ENCODE results near the gene PIAS4. TPM values are rescaled to one million over a fixed set of nuclear protein-coding genes. Genes with fewer than 3 reads are reported as not detected.
A peak's percentile ranks its signal among the peaks of the same experiment; 100 is the strongest.

Gene PIAS4
- total RNA-seq, 1 experiment from 2014 or later = 45.9 TPM

DNA sequence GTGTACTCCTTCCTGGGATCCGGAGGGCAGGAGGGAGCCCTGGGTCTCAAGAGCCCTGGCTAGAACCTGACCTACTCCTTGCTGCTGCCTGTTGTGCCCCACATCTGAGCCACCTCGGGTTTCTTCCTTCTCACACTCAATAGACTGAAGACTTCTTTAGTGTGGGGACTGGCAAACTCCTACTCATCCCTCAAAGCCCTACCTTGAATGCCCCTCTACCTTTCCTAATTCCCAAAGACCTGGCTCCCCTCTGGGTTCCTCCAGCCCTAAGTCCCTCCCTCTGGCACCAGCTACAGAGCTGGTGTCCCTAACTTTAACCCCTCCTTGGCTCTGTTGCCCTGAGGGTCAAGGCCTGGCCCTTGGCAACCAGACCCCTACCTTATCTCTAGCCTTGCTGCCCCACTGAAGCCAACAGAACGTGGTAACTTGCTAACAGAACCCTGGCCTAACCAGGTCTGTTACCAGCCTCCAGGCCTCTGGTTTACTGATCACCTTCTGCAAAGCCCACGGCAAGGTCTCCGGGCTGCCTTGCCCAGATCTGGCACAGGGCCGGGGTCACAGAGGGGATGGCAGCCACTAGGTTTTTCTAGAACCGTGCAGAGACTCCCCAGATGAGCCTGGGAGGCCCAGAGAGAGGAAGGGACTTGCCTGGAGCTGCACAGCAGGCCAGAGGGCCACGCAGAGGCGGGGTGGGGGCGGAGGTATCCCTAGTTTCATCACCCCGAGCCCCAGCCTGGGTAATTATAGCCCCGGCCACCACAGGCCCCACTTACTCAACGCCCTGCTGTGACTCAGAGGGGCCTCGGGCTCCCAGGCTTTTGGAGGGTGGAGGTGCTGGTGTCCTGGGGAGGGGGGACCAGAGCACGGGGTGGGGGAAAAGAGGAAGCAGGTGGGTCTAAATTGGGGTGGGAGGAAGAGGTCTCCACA lies 43.9 kb downstream of the PIAS4 start:
- H3K27me3 Mint-ChIP-seq (ENCODE audit: low read depth) = no peaks in the 10 kb centered on the region
- H3K4me1 Mint-ChIP-seq = peaks cover 7% of the 10 kb centered on the region; the same call in 1 of the 2 replicates
- TF ChIP-seq, protein P1, sequence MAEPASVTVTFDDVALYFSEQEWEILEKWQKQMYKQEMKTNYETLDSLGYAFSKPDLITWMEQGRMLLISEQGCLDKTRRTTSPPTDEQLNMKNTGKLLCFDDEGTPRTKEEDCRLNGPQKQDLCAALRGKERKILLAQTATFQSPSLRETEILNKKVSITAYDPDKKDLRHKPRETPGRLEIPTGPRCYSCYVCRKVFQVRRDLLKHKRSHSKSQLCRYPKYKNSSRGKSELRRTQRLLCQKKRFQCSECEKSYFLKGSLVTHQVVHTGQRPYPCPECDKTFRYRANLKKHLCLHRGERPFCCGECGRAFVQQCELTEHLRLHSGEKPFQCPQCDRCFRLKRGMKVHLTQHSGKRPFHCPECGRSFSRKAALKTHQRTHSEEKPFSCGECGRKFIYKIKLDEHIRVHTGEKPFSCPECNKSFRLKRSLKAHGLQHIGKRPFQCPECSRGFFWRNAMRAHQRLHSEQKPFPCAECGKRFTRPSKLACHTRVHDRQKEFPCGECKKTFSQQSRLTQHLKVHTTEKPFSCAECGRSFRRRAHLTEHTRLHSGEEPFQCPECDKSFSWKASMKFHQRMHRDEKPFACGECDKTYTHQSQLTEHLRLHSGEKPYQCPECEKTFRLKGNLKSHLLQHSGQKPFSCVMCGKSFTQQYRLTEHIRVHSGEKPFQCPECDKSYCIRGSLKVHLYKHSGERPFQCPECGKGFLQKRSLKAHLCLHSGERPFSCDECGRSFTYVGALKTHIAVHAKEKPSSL (CRISPR knock-in tag; conservative IDR thresholded peaks at IDR 0.05) = no peak
- TF ChIP-seq FOXP4 (CRISPR knock-in tag; IDR thresholded peaks at IDR 0.05) (no peak), GABPB1 (CRISPR knock-in tag; IDR thresholded peaks at IDR 0.05) (peak; percentile 71; the same call in 1 of the 2 replicates), IRF1 (CRISPR knock-in tag; IDR thresholded peaks at IDR 0.05) (no peak)
- ChIA-PET POLR2A (no interaction called here), CTCF (no interaction called here)
- no peaks in the 10 kb centered on the region for H3K9me3 Mint-ChIP-seq
- no peak for ATAC-seq
- peak overlapping the region; percentile 45; the same call in 1 of the 2 replicates for H3K27ac Mint-ChIP-seq
- no peak for DNase-seq (ENCODE audit: low spot score)
- no peak overlapping the region for H3K4me3 Mint-ChIP-seq
- H3K36me3 Mint-ChIP-seq = peaks cover 38% of the 10 kb centered on the region

DNA sequence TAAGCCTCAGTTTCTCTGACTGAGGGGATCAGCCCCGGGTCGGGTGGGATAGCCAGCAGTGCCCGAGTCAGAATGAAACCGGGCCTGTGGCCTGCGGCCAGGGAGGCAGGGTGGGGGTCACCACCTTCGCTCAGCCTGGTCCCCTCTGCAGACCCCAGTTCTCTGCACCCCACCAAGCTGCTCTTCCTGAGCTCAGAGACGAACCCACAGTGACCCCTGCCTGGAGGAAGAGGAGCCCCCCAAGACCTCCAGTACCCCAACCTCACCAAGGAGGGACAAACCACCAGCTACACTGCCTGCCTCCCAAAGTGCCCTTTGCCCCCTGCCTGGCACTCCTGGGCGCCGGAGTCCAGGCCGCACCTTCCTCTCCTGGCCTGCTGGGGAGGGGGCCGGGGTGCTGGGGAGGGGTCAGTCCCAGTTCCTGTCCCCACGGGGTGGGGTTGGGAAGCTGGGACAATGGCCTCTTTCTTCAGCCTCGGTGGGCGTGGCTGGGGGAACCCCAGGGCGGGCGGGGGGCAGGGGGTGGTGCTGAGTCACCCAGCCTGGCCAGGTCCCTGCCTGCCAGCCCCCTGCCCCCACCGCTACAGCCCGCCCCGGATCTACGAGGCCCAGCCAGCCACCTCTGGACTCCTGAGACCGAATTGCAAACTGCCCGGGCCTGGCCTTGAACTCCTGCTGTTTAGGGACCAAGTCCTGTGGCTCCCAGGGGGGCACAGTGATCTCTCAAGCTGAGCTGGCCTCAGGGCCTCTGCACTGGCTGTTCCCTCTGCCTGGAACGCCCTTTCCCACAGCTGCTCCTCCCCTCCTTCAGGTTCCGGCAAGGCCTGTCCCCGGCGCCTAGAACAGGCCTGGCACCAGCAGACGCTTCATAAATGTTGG lies 44.8 kb downstream of the PIAS4 start:
- Mint-ChIP-seq H3K27me3 (ENCODE audit: low read depth) (no peaks in the 10 kb centered on the region), H3K27ac (peak overlapping the region; percentile 79), H3K4me3 (no peak overlapping the region), H3K36me3 (peaks cover 36% of the 10 kb centered on the region), H3K9me3 (no peaks in the 10 kb centered on the region), H3K4me1 (peaks cover 6% of the 10 kb centered on the region; the same call in 1 of the 2 replicates)
- no peak for TF ChIP-seq SMAD3 (CRISPR knock-in tag; IDR thresholded peaks at IDR 0.05; ENCODE audit: borderline replicate concordance)
- peak; percentile 75 for TF ChIP-seq GABPB1 (CRISPR knock-in tag; IDR thresholded peaks at IDR 0.05)
- ChIA-PET CTCF (no interaction called here), POLR2A (no interaction called here)
- no peak for DNase-seq (ENCODE audit: low spot score)
- ATAC-seq = no peak

DNA sequence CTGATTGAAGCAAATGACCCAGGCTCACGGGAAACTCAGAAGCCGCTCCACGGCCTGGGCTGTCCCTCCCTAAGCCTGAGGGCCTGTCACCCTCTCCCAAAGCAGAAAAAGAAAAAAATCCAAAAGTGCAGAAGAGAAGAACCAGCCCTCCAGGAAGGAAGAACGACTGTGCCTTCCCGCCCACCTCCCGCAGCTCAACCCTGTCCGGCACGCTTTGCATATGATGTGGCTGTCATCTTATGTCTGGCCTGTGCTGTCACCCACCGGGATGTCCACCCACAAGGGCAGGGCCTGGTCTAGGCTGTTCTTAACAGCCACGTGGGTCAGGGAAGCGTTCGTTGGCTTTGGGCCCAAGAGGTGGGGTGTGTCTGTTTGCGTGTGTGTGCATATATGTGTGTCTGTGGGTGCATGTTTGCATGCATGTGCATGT lies 45.5 kb downstream of the PIAS4 start:
- no peak for DNase-seq (ENCODE audit: low spot score)
- no peaks in the 10 kb centered on the region for H3K27me3 Mint-ChIP-seq (ENCODE audit: low read depth)
- ChIA-PET POLR2A (no interaction called here), CTCF (no interaction called here)
- H3K36me3 Mint-ChIP-seq = peaks cover 36% of the 10 kb centered on the region
- no peak overlapping the region for H3K4me3 Mint-ChIP-seq
- H3K9me3 Mint-ChIP-seq = no peaks in the 10 kb centered on the region
- ATAC-seq = no peak
- peak overlapping the region; percentile 79 for H3K27ac Mint-ChIP-seq
- peaks cover 6% of the 10 kb centered on the region; the same call in 1 of the 2 replicates for H3K4me1 Mint-ChIP-seq
- TF ChIP-seq ESRRA (CRISPR knock-in tag; IDR thresholded peaks at IDR 0.05; ENCODE audit: borderline replicate concordance) (no peak), PRDM15 (CRISPR knock-in tag; IDR thresholded peaks at IDR 0.05) (no peak), E2F1 (CRISPR knock-in tag; IDR thresholded peaks at IDR 0.05) (no peak), ETV6 (CRISPR knock-in tag; IDR thresholded peaks at IDR 0.05) (no peak), PREB (CRISPR knock-in tag; IDR thresholded peaks at IDR 0.05; ENCODE audit: borderline replicate concordance) (no peak), ELF4 (CRISPR knock-in tag; IDR thresholded peaks at IDR 0.05; ENCODE audit: low read depth) (no peak), FOXK1 (CRISPR knock-in tag; IDR thresholded peaks at IDR 0.05) (no peak)

All from WTC11 (cell line).